Activated CD8-positive, alpha-beta memory T cell treated with anti-CD3 and anti-CD28 coated beads, Interleukin-2, amount 50 U/mL, for 1 hour (primary cell): ENCODE results near the gene OOSP1.
"Not testable (repeated sequence)": the region's sequence is repeated elsewhere in the genome, so short reads cannot be mapped to it uniquely, and the experiment has no call there.

Source experiments
- DNase-seq: peaks from one replicate; pipeline ENCODE4 v3.0.0-alpha.2; 2020; ENCODE audit errors: extremely low read depth

OOSP1 gene

DNA sequence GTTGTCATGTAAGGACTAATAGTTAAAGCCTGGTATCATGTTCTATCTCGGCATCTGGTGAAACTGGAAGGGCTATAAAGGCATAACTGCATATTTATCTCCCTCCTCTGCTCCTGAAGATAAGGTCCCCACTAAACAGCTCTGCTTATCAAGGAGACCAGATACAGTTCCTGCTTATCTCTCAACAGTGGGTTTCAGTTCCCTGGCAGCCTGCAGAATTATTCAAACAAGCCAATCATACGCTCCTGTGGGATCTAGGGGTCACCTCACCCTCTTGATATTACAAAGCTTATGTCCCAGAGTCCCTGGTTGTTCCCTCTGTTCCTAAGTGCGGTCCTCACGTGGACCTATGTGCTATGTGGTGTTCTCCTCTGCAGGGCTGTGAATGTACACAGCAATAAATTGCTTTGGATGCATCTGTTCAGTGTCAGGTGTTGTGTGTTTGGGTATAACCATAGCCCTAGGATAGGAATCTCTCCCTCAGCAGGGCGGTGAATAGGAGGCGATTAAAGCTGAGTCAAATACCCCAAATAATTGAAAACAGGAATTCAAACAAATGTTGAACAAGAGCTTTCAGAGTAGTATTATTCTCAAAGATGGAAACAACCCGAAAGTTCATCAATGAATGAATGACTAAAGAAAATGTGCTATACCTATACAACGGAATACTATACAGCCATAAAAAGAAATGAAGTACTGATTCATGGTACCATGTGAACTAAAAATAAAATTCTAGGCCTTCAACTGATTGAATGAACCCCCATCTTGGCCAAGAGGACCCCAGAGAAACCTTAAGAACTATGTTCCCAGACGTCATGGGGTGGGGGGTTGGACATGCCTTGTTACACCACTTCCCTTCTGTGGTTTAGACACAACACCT lies 22.5 kb downstream of the OOSP1 start:
- no peak for DNase-seq

DNA sequence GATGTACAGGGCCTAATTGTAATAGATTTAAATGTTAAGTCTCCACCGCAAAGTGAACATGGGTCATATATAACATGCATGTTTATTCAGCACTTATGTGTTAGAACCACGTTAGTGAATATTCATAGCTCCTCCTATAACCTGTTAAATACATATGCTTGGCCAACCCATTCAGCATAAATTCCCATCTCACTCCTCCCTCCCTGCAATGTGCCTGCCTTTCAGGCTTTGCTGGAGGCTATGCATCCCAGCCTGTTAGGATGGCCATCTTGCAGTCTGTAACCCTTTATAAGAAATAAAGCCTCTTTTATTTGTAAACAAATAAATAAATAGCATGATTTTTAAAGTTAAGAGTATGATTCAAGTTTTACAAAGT lies 23.9 kb downstream of the OOSP1 start:
- no peak for DNase-seq

DNA sequence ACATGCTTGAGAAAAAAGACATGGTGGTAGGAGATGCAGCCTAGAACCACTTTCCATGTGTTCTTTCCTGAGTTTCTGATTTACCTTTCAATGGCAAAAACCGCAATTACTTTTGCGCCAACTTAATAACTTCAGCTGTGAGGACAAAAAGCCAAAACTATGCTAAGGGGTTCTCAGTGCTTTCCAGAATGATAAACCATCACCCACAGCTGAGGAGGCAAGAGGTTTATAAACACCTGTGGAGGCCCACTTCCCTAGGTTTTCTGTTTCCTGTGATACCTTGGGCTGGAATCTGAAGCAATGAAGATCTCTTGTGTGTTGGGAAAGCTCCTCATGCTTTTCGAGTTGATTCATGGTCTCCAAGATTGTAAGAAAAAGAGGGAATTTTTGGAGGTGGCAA lies 25.5 kb downstream of the OOSP1 start, which contains the start of gene OOSP4A:
Gene OOSP4A (plus strand): TSS at position 301 of the 400 bp plus-strand sequence. CDS start 0 bp downstream, at position 301.
- DNase-seq: no peak

DNA sequence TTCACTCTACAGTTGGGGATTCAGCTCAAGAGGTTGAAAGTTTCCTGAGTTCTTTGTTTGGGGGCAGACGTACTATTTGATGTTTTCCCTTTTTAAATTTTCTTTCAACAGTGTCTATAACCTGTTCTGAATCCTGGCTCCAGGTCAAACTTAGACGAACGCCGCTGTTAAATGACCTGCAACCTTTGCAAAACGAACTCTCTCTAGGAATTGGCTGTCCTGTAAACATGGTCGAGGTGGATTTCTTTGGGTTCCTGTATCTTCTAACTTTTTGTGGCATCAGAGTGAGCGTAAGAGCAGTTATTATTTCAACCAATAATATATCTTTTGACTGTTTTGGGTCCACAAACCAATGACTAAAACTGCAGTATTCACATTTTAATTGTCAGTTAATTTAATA lies 27.2 kb downstream of the OOSP1 start:
- DNase-seq: no peak

DNA sequence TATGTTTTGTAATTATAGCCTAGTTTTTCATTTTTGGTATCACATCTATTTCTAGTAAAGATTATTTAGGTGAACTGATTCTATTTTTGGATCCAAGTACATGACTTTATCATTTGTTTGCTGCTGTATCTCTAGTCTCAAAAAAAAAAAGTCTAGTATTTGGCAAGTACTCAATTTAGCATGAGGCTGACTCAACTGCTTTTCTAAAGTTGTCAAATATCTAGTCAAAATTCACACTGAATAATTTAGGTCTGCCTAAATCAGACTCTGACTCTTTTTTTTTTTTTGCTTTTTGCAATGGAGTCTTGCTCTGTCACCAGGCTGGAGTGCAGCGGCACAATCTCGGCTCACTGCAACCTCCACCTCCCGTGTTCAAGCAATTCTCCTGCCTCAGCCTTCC lies 28.0 kb downstream of the OOSP1 start:
- no peak for DNase-seq

DNA sequence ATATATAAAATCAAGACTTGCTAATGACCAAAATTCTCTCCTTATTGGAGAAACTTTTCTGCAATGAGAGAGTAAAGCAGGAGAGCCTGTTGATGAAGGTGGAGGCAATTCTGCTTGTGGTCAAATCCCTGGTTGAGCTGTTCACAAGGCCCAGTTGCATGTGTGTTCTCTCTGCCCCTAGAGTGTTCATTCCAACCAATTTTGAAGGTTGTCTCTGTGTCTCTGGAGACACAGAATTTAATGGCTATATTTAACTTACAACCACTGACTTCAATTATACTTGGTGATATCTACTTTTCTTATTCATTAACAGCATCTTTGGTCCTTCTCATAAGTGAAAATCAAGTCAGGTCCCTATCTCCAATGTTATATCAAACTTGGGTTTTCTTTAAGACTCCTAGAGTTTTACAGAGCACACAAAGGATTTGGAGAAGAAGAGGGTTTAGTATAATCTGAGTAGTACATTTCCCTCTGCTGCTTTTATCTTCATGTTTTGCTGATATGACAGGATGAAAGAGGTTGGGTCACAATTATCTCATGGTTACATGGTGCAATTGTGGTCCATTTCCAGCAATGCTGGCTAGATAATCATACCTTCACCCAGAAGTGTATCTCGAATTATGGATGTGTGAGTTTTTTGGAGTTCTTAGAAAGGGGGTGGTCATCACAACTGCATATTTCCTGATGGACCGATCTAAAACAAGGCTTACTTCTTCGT lies 29.6 kb downstream of the OOSP1 start:
- no peak for DNase-seq

DNA sequence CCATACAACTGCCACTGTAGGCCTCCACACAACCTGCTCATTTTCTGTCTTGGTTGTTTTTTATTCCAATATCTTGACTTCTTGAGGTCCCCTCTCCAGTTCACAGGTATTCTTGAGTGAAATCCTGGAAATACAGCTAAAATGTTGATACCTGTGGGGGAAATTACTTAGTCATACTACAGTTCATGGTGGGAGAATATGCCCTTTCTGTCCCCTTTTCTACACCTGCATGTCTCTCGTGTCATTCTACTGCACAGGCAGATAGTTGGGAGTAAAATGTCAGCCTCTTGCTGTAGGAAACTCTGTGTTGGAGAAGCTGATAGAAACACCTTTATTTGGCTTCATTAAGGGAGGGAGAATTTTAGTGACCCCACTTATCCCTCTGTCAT lies 30.2 kb downstream of the OOSP1 start:
- DNase-seq: no peak

DNA sequence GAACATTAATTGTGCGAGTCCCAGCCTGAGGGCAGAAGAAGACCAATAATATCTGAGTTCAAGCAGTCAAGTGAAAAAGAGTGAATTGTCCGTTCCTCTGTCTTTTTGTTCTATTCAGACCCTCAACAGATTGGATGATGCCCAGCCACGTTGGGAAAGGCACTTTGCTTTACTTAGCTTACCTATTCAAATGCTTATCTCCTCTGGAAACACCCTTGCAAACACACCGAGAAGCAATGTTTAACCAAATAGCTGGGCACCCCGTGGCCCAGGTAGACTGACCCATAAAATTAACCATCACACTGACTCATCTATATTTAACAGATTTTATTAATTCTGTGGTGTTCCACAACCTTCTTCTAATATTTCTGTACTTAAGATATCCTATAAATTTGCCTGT lies 34.9 kb downstream of the OOSP1 start:
- DNase-seq: no peak

DNA sequence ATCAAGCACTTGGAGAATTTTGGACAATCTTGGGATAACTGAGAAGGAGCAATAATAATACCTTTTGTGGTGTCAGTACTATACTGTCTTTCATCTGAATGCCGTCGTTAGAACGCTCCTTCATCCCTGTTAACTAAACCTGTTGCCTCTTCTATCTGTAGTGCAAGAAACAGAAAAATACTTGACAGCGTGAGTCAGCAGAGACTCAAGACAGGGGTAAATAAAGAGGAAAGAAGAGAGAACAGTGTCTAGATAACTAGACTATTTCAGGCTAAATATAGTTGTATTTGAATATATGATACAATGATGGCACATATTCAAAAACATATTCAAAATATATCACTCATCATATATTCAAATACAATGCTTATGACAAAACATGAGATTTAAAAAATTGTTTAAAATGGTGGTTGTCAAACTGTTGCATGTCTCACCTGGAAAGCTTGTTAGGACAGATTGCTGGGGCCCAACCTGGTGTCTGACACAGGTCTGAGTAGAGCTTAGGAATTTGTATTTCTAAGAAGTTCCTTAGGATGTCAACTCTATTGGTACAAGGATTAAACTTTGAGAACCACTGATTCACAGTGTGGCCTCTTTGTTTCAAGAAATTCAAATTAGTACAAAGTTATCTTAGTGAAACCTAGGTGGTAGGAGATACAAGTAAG lies 43.0 kb downstream of the OOSP1 start:
- DNase-seq: no peak

DNA sequence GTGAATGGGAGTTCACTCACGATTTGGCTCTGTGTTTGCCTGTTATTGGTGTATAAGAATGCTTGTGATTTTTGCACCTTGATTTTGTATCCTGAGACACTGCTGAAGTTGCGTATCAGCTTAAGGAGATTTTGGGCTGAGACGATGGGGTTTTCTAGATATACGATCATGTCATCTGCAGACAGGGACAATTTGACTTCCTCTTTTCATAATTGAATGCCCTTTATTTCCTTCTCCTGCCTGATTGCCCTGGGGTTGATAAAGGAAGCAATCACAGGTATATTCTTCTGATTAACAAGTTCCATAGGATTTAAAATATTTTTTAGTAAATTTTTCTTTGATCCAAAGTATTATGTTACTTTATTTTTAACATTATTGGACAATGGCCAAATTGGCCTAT lies 43.8 kb downstream of the OOSP1 start:
- DNase-seq: not testable (repeated sequence)

DNA sequence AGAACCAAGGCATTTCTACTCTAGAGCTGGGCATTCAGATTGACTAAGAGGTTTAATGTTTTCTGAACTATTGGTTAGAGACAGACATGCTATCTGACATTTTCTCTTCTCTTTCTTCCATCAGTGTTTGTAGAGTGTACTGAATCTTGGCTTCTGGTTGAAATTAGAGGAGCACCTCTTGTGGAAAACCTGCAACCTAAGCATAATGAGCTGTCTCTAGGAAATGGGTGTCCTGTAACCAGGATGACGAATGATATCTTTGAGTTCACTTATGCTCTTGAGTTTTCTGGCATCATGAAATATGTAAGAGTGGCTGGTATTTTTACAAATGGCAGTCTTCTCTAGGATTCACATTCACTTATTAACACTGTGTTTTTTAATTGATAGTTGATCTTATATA lies 45.0 kb downstream of the OOSP1 start:
- no peak for DNase-seq

DNA sequence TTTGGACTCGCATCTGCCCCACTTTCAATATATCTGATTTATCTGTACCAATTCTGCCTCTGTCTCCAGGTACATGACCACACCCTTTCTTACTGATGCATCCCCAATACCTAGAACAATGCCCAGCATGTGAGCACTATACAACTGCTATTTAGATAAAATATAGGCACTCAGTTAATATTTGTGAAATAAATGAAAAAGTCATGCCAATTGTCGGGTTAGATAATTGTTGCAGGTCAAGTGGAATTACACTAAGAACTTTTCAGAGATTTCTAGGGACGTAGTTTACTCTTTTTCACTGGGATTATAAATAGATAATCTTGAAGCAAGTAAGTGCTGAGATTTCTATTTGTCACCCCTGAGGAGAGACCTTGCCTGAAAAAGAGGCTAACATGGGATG lies 46.1 kb downstream of the OOSP1 start:
- DNase-seq: no peak

DNA sequence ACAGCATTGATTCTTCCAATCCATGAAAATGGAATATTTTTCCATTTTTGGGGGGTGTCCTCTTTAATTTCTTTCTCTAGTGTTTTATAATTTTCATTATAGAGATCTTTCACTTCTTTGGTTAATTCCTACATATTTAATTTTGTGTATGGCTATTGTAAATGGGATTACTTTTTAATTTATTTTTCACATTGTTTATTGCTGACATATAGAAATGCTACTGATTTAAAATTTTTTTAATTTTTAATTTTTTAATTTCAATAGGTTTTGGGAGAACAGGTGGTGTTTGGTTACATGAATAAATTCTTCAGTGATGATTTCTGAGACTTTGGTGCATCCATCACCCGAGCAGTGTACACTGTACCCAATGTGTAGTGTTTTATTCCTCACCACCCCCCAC lies 52.2 kb downstream of the OOSP1 start:
- no peak for DNase-seq

DNA sequence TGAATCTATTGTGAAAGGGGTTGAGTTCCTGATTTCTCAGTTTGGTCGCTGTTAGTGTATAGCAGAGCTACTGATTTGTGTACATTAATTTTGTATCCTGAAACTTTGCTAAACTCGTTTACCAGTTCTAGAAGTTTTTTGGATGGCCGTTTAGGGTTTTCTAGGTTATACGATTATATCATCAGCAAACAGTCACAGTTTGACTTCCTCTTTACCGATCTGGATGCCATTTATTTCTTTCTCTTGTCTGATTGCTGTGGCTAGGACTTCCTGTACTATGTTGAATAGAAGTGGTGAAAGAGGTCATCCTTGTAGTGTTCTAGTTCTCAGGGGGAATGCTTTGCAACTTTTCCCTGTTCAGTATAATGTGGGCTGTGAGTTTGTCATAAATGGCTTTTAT lies 54.2 kb downstream of the OOSP1 start:
- no peak for DNase-seq

DNA sequence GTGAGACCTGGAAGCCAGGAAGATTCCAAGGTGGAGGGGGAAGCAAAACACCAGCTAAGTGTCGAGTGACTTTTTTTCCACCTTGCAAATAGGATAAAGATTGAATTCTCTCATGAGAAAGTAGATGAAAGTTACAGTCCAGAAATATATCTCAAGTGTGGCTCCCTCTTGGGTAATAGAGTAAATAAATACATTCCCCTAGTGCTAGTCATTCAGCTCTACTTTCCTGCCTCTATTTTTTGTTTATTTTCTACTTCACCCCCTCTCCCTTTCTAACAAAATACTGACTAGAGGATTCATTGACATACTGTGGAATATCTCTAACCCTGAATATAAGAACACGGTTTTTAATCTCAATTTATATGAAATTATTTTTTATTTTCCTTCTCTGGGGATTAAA lies 59.6 kb downstream of the OOSP1 start:
- DNase-seq: no peak

DNA sequence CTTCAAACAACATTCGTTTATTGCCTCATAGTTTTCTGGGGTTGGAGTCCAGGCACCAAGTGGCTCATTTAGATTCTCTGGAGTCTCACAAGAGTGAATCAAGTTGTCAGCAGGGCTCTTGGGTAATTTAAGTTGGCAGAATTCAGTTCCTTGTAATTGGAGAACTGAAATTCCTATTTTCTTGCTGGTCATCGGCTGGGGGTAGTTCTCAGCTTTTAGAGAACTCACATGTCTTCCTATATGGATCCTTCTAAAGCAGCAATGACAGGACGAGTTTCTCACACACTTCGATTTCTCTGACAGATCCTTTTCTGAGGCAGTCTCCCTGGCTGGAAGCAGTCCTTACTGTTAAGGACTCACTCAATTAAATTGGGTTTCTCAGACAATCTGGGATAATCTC lies 61.5 kb downstream of the OOSP1 start:
- DNase-seq: no peak

DNA sequence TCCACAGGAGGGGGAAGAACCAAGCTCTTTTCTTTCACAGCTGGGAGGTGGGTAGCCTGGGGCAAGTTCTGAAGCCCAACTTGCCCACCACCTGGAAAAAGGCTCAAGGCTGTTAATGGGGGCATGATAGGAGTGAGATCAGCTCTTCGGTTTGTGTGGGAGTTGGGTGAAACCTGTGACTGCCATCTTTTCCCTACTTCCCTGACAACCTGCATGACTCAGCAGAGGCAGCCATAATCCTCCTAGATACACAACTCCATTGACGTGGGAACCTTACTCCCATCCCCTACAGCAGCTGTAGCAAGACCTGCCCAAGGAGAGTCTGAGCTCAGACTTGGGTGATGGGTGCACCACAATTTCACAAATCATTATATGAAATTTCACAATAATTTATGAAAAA lies 65.5 kb downstream of the OOSP1 start:
- DNase-seq: no peak

DNA sequence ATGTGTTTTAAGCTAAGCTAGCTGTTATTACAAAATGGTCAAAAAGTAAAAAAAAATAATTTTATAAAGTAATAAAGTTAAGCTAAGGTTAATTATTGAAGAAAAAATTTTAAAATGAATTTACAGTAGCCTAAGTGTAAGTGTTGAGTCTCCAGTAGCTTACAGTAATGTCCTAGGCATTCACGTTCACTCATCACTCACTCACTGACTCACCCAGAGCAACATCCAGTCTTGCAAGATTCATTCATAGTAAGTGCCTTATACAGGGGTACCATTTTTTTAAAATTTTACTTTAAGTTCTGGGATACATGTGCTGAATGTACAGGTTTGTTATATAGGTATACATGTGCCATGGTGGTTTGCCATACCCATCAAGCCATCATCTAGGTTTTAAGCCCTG lies 67.1 kb downstream of the OOSP1 start:
- no peak for DNase-seq
